Effector CD4-positive, alpha-beta T cell (primary cell): ENCODE data around the gene GAA.

Experiments
- DNase-seq: peaks from one replicate; pipeline ENCODE4 v3.0.0-alpha.2; 2020

GAA gene

DNA sequence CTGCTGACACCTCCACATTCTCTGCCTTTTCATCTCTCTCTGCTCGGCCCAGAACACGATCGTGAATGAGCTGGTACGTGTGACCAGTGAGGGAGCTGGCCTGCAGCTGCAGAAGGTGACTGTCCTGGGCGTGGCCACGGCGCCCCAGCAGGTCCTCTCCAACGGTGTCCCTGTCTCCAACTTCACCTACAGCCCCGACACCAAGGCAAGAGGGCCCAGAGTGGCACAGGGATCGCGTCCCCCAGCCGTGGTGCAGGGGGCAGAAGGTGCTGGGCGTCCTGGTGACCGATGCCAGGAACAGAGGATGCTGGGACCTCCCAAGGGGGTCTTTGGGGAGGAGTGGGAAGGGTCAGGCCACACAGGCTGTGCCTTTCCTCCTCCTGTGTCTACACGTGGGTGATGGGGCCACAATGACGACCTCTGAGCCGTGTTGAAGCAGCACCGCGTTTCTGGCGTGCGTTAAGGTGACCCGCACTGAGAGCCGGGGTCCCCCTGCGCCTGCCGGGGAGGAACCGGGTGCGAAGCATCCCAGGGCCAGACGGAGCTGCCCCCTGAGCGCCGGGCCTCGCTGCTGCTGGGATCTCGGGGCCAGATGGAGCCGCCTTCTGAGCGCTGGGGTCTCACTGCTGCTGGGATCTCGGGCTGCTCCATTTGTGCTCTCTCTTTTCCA lies 17.4 kb downstream of the GAA start:
- DNase-seq, result no peak

DNA sequence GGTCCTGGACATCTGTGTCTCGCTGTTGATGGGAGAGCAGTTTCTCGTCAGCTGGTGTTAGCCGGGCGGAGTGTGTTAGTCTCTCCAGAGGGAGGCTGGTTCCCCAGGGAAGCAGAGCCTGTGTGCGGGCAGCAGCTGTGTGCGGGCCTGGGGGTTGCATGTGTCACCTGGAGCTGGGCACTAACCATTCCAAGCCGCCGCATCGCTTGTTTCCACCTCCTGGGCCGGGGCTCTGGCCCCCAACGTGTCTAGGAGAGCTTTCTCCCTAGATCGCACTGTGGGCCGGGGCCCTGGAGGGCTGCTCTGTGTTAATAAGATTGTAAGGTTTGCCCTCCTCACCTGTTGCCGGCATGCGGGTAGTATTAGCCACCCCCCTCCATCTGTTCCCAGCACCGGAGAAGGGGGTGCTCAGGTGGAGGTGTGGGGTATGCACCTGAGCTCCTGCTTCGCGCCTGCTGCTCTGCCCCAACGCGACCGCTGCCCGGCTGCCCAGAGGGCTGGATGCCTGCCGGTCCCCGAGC lies 17.9 kb downstream of the GAA start:
- no peak for DNase-seq

DNA sequence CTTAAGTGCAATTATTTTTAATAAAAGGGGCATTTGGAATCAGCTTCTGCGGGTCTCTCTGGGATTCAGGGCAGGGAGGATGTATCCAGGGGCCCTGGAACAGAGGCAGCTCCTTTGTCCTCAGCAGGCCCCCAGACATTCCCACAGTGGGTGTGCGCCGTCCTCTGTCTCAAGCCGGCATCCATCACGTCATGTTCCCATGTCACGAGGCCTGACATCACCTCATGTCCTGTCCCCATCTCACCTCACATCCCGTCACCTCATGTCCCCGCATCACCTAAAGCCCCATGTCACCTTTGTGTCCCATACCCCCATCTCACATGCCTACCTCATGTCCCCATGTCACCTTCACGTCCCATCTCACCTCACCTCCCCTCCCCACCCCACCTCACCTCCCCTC lies 18.5 kb downstream of the GAA start:
- DNase-seq, result no peak

DNA sequence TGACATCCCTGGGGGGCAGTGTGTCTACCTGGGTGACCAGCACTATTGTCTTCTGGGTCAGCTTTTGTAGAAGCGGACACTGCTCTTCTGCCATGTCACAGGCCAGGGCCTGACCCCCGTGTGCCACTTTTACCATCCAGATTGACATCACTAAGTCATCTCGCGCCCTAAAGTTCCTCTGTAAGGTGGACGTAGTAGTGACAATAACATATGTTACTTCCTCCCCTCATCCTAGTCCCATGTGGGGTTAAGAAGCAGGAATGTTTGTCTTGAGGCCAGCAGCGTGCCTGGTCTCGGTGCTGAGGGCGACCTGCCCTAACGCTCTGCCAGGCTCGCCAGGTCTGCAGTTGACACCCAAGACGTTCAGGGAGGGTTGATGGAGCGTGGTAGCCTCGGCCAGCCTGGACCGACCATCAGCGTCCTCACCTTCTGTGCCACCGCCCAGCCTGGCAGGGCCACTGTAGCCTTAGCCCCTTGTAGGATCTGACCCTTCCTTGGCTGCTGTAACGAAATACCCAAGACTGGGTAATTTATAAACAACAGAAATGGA lies 20.7 kb downstream of the GAA start:
- DNase-seq, result no peak

DNA sequence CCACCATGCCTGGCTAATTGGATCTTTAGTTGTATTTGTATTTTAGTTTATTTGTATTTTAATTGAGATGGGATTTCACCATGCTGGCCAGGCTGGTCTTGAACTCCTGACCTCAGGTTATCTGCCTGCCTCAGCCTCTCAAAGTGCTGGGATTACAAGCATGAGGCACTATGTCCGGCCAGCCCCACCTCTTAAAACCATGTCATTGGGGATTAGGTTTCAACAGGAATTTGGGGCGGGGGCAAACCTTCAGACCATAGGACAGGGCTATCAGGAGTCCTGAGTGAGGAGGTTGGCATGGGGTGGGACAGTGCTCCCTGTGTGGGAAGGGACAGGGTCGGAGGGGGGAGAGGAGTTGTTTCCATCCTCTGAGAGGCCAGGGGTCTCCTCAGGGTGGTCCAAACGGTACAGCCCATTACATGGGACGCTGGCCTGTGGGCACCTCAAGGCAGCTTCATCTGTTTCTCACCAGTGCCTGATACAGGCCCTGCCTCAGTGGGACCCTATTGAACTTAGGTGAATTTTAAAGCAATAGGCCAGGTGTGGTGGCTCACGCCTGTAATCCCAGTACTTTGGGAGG lies 21.6 kb downstream of the GAA start:
- DNase-seq, result no peak

DNA sequence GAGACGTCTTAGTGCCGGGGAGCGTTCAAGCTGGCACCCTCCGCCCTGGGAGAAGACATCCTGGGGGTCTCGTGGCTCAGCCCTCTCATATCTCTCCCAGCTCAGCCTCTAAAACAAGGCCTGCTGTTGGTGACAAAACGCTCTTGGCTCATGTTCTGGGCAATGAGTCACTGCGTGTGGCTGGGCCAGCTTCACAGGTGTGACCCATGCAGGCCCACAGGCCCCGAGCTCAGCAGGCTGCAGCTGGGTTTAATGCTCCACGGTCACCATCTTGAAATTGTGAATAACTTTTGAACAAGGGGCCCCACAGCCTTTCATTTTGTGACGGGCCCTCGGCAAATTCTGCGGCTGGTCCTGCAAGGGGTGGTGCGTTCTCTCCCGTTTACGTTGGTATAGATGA lies 22.4 kb downstream of the GAA start:
- DNase-seq, result no peak

DNA sequence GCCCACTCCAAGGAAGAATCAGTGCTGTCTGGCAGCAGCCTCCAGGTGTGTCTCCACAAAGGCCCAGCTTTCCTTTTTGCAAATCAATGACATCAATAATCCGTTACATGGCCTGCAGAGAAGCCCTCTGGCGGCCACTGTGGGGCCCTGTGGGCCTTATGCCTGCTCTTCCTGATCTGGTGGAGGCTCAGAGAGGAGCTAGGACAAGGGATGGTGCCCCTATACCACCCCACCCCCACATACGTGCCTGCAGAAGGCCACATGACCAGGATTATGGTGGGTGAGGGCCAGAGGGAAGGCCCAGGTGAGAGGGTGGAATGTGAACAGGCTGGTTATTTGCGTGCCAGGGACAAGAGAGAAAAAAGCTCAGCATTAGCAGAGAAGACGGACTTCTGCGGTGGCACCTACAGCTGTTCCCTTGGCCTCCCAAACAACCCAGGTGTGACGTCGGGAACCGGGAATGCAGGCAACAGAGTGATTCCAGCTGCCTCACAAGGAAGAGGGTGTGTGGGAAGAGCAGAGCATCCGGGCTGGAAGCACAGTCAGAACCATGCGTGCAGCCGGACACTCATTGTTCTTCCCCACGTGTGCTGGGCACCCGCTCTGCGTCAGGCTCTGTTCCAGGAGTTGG lies 23.1 kb downstream of the GAA start:
- no peak for DNase-seq

DNA sequence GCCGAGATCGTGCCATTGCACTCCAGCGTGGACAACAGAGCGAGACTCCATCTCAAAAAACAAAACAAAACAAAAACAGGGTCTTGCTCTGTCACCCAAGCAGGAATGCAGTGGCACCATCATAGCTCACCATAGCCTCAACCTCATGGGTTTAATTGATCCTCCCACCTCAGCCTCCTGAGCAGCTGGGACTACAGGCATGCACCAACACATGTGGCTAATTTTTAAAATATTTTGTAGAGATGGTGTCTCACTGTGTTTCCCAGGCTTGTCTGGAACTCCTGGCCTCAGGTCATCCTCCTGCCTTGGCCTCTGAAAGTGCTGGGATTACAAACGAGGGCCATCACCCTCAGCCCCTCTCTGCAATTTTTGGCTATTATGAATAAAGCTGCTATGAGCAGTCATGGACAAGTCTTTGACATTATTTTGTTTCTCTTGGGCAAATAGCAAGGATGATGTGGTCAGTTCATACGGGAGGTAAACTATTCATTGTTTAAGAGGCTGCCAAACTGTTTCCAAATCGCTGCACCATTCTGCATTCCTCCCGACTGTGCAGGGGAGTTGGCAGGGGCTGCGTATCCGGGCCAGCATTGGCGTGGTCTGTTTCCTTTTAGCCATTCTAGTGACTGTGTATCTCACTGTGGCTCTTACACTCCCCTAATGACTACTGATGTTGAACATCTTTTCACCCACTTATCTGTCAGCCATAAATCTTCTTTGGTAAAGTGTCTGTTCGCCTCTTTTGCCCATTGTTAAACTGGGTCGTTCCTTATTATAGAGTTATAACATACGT lies 24.5 kb downstream of the GAA start:
- no peak for DNase-seq

DNA sequence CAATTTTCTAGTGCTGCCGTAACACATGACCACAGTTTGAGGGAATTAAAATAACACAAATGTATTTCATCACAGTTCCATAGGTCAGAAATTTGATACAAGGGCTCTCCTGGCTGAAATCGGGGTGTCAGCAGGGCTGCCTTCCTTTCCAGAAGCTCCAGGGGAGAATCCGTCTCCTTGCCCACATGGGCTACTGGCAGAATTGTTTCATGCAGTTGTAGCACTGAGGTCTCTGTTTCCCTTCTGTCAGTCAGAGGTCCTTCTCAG lies 25.0 kb downstream of the GAA start:
- DNase-seq, result no peak

DNA sequence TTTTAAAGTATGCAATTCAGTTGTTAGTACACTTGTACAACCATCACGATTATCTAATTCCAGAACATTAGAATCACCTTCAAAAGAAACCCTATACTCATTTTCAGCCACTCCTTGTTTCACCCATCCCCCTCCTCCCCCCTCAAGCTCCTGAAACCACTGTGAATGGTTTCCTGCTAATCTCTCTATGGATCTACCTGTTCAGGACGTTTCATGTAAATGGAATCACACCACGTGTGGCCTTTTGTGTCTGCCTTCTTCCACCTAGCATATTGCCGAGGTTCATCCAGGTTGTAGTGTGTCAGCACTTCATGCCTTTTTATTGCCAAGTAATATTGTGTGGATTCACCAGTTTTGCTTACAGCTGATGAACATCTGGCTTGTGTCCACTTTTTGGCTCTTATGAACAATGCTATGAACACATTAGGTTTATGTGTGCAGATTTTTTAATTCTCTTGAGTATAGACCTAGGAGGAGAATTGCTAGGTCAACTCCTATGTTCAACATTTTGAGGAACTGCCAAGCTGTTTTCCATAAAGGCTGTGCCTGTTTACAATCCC lies 27.7 kb downstream of the GAA start:
- no peak for DNase-seq

DNA sequence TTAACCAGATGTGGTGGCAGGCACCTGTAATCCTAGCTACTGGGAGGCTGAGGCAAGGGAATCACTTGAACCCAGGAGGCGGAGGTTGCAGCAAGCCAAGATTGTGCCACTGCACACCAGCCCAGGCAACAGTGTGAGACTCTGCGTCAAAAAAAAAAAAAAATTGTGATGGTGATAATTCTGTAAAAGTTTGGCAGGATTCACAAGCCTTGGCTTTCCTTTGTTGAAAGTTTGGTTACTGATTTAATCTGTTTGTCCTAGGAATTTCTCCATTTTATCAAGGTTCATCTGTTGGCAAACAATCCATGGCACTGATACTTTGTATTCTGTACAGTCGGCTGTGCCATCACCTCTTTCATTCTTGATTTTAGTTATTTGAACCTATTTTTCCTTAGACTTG lies 29.6 kb downstream of the GAA start:
- no peak for DNase-seq

DNA sequence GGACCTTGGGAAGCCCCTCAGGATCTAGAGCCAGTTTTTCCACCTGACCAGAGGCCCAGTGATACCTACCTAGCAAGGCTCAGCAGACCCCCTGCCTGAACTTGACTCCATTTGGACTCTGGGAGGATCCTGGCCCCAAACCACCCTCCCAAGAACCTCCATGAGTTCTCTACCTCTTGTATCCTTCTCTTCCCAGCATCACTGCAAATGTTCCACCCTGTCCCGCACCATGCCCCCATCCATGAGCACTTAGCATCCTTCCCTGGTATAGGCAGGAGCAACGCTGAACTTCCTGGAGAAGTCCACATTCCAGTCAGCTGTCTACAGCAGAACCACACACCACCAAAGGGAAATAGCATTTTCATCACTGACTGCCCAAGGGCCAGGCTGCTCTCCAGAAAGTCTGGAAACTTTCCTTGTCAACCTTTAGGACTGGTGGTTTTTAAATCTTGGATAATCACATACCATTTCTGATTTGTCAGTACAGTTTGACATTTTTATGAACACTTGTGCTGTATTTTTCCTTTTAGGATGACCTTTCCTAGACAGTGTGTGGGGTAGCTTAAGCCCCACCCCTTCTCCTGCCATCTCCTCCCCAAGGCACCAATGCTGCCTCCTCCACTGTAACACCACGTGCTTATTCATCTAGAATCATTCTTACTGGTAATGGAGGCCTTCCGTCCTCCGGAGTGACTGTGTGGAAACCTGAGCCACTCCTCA lies 31.7 kb downstream of the GAA start:
- no peak for DNase-seq

DNA sequence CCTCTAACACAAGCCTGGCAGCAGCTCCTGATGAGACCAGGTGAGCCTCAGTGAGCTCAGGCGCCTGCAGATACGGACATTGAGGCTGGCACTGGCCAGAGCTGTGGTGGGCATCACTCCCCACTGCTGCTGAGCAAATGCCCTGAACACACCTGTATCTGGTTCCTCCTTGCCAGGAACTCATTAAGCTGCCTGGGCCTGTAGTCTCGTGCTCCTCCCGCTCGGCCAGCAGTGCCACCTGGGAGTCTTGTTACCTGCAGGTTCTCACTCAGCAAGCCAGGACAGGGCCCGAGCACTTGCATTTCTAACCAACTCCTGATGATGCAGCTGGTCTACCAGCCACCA lies 32.2 kb downstream of the GAA start:
- DNase-seq, result no peak

DNA sequence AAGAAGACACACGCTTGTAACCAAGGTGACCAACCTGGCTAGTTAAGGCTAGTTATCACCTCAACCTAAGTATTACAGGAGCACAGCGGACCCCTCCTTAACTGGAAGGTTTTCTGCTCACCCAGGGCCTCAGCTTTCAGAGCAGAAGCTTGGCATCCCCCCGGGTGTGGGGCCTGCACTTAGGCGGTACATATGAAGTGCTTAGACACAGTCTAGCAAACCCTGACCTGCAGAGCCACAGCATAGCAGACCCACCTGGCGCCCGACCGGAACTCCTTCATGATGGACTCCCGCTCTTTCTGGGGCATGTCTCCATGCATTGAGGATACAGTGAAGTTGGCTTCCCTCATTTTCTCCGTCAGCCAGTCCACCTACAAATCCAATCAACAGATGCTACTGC lies 35.8 kb downstream of the GAA start:
- DNase-seq, result no peak

DNA sequence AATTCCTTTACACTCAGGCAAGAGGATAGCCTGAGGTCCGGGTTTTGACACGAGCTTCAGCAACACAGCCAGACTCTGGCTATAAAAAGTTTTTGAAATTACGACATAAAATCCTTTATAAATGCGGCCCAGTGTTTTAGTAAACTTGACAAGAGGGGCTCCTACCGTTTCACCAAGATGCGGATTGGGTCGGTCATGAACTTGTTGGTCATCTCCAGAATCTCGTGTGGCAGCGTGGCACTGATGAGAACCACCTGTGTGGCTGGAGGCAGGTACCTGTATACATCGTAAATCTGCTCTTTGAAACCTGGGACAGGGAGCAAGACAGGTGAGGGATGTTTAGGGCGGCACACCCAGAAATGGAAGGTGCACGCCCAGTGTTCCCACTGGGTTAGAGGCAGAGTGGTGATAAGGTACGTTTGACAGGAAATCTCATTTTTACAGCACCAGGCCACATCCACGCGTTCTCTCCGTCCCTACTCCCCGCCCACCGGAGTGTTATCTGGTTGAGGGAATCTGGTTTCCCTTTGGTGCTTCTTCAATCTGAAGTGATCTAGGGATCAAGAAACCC lies 37.6 kb downstream of the GAA start:
- DNase-seq, result no peak

DNA sequence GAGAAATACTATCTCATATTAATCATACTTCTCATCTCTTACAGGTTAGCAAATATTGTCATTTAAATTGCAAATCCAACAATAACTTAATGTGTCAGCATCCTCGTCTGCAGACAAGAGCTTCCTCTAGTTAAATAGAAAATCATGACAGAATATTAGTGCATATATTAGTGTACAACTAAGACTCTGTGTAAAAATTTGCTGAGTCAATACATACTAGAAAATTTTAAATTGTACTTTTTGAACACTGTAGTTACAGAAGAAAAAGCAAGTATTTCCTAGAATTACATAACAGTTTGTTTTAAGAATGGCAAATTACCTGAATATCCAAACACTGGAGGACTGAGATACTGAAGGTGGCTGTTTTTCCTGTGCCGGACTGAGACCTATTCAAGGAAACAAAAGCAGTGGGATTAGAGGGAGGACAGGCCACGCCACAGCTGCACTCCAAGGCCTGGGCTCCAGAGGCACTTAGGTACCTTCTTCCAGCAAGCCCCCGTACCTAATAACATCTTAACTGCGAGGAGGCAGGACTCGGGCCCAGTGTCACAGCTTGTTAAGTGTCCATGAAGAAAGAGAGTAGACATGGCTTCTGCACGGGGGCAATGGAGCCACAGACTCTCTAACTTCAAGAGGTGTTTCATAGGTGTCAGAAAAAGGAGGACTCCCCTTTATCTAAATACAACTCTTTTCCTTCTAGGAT lies 40.2 kb downstream of the GAA start:
- DNase-seq, result no peak

DNA sequence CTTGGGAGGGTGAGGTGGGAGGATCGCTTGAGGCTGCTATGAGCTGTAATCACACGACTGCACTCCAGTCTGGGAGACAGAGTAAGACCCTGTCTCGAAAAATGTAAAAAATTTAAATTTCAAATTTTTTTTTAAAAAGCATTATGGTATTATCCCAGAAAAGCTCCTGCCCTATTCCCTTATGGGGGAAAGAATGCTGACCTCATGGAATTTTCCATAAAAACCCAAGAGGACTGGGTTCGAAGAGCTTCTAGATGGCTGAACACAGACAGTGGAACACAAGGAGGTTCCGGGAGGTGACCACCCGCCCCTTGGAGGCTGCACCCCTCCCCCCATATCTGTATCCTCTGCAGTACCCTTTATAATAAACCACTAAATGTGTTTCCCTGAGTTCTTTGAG lies 41.5 kb downstream of the GAA start:
- DNase-seq, result no peak

DNA sequence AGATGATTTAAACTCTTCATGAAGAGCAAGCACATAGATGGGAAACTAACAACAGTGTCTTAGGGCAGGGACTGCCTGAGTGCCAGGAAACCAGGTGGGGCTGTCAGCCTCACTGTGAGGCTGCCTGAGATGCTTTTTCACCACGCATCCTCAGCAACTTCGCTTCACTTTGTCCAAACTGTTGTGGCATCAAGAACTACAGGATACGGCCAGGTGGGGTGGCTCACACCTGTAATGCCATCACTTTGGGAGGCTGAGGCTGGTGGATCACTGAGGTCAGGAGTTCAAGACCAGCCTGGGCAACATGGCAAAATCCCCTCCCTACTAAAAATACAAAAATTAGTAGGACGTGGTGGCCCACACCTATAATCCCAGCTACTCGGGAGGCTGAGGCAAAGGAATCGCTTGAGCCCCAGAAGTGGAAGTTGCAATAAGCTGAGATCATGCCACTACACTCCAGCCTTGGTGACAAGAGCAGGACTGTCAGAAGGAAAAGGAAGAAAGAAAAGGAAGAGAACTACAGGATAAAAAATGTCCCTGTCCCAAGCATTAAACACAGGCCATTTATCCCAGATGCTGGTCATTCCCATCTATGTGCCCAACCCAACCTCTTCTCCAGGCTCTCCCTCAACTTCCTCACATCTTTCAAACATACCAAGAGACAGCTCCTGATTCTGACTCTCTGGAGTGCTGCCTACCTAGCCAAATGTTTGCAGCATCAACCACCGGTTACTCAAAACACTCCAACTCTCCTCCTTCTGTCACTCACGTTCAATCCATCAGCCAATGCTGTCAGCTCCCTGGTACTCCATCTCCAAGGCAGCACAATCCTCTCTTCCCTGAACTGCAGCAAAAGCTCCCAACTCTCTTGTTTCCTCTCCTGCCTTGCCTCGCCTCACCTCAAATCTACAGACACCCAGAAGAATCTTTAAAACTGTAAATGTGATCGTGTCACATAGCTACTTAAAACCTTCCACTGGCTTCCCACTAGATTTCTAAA lies 44.0 kb downstream of the GAA start:
- DNase-seq, result no peak

DNA sequence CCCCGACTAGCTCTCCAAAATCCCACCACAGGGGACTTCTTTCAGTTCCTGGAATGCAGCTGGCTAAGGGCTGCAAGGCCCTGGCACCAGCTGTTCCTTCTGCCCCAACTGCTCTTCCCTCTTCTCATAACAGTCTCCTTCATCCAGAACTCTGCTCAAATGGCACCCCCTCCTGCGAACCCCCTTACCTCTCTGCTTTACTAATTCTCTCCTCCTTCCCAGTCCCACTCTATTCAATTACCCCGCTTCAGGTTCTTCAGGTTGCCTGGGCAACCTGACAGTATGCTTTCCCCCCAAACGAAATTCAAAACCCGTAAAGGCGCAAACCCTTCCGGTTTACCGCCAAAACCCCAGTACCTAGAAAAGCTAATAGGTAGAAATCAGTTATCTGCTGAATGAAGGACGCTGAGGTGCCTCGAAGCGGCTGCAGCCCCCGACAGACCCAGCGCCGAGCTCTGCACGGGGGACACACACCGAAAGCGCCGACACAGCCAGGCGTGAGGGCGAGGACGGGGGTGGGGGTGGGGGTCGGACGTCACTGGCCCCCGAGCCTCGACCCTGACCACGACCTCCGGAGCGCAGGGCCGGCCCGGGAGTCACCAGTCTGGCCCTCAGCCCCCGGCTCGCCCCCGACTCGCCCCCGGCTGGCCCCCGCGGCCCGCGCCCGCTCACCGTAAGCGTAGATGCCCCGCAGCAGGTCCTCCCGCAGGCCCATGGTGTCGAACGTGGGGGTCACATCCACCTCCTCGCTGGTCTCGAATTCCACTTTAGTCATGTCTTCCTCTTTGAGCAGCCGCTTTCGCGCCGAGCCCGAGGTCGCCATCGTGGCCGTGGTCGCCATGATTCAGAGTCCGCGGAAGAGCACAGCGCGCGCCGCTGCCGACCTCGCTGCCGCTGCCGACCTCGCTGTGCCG lies 45.0 kb downstream of the GAA start:
- DNase-seq, result no peak
